ENCODE data around the gene MBD5. TPM values are rescaled to one million over a fixed set of nuclear protein-coding genes. Genes with fewer than 3 reads are reported as not detected.
A peak's percentile ranks its signal among the peaks of the same experiment; 100 is the strongest.

MBD5 gene
- total RNA-seq, 1 donor from 2014 or later, result 15.0 TPM

GRCh38 chr2:148251993-148252392 is 231.1 kb downstream of the MBD5 start:
- no peak overlapping the region for H3K4me3 ChIP-seq (ENCODE audit: low read depth, low read length)
- DNase-seq (ENCODE audit: low read depth), result no peak
- no peak for TF ChIP-seq CTCF (conservative IDR thresholded peaks at IDR 0.05; ENCODE audit: low read depth, low read length)

- no peak for DNase-seq (ENCODE audit: low read depth)
- no peak overlapping the region for H3K4me3 ChIP-seq (ENCODE audit: low read depth, low read length)
- TF ChIP-seq CTCF (conservative IDR thresholded peaks at IDR 0.05; ENCODE audit: low read depth, low read length), result no peak
Observed at GRCh38 chr2:148252646-148253045, 231.8 kb downstream of the MBD5 start.

GRCh38 chr2:148253685-148254084 is 232.8 kb downstream of the MBD5 start:
- no peak for TF ChIP-seq CTCF (conservative IDR thresholded peaks at IDR 0.05; ENCODE audit: low read depth, low read length)
- no peak overlapping the region for H3K4me3 ChIP-seq (ENCODE audit: low read depth, low read length)
- no peak for DNase-seq (ENCODE audit: low read depth)

GRCh38 chr2:148255929-148256328 is 235.0 kb downstream of the MBD5 start:
- no peak for TF ChIP-seq CTCF (conservative IDR thresholded peaks at IDR 0.05; ENCODE audit: low read depth, low read length)
- no peak for DNase-seq (ENCODE audit: low read depth)
- no peak overlapping the region for H3K4me3 ChIP-seq (ENCODE audit: low read depth, low read length)

- no peak for TF ChIP-seq CTCF (conservative IDR thresholded peaks at IDR 0.05; ENCODE audit: low read depth, low read length)
- no peak overlapping the region for H3K4me3 ChIP-seq (ENCODE audit: low read depth, low read length)
- DNase-seq (ENCODE audit: low read depth), result no peak
Observed at GRCh38 chr2:148257276-148257675, 236.4 kb downstream of the MBD5 start.

GRCh38 chr2:148258124-148258523 is 237.2 kb downstream of the MBD5 start:
- H3K4me3 ChIP-seq (ENCODE audit: low read depth, low read length), result no peak overlapping the region
- TF ChIP-seq CTCF (conservative IDR thresholded peaks at IDR 0.05; ENCODE audit: low read depth, low read length), result no peak
- DNase-seq (ENCODE audit: low read depth), result no peak

- TF ChIP-seq CTCF (conservative IDR thresholded peaks at IDR 0.05; ENCODE audit: low read depth, low read length), result peak; percentile 28
- no peak overlapping the region for H3K4me3 ChIP-seq (ENCODE audit: low read depth, low read length)
- no peak for DNase-seq (ENCODE audit: low read depth)
Observed at GRCh38 chr2:148259674-148260073, 238.8 kb downstream of the MBD5 start.
